Measurements from ENCODE around the gene SLC1A2. TPM values are rescaled to one million over a fixed set of nuclear protein-coding genes. Genes with fewer than 3 reads are reported as not detected.

SLC1A2 gene
- total and polyA plus RNA-seq, 3 donors from 2014 or later, result 0.74 to 7.5 (median 1.1) TPM

GRCh38 chr11:35365961-35366360 is 53.4 kb downstream of the SLC1A2 start:
- WGBS, 2 donors, result 84 to 90% methylated on average over 4 of the region's 4 CpGs
- H3K27ac ChIP-seq, result no peak overlapping the region
- DNase-seq, result no peak
- peaks cover 5% of the 10 kb centered on the region for H3K4me1 ChIP-seq
- H3K36me3 ChIP-seq (ENCODE audit: low read depth, missing control alignments), result no peaks in the 10 kb centered on the region
- no peak for TF ChIP-seq CTCF (IDR thresholded peaks at IDR 0.05)
- no peak for TF ChIP-seq POLR2A (IDR thresholded peaks at IDR 0.05)
- no peaks in the 10 kb centered on the region for H3K27me3 ChIP-seq
- no peak overlapping the region for H3K4me3 ChIP-seq
- intact Hi-C loops (cut with DNase I; ENCODE audit: low total_unique reads), result no loop called here
- no peaks in the 10 kb centered on the region for H3K9me3 ChIP-seq

GRCh38 chr11:35365395-35365794 is 54.0 kb downstream of the SLC1A2 start:
- no peak overlapping the region for H3K27ac ChIP-seq
- intact Hi-C loops (cut with DNase I; ENCODE audit: low total_unique reads), result no loop called here
- TF ChIP-seq POLR2A (IDR thresholded peaks at IDR 0.05) (no peak), CTCF (IDR thresholded peaks at IDR 0.05) (no peak)
- no peaks in the 10 kb centered on the region for H3K36me3 ChIP-seq (ENCODE audit: low read depth, missing control alignments)
- no peaks in the 10 kb centered on the region for H3K9me3 ChIP-seq
- no peak for DNase-seq
- peaks cover 5% of the 10 kb centered on the region for H3K4me1 ChIP-seq
- H3K4me3 ChIP-seq, result no peak overlapping the region
- H3K27me3 ChIP-seq, result no peaks in the 10 kb centered on the region
- 90 to 93% methylated on average over 5 of the region's 5 CpGs for WGBS, 2 donors

- intact Hi-C loops (cut with DNase I; ENCODE audit: low total_unique reads), result no loop called here
- 65 to 88% methylated on average over 2 of the region's 2 CpGs for WGBS, 2 donors
- no peak overlapping the region for H3K27ac ChIP-seq
- H3K27me3 ChIP-seq, result no peaks in the 10 kb centered on the region
- no peak overlapping the region for H3K4me3 ChIP-seq
- H3K9me3 ChIP-seq, result no peaks in the 10 kb centered on the region
- no peaks in the 10 kb centered on the region for H3K36me3 ChIP-seq (ENCODE audit: low read depth, missing control alignments)
- DNase-seq, result no peak
- TF ChIP-seq POLR2A (IDR thresholded peaks at IDR 0.05) (no peak), CTCF (IDR thresholded peaks at IDR 0.05) (no peak)
- H3K4me1 ChIP-seq, result peaks cover 12% of the 10 kb centered on the region
Observed at GRCh38 chr11:35363854-35364780, 55.2 kb downstream of the SLC1A2 start.

- no peak for DNase-seq
- H3K4me3 ChIP-seq, result no peak overlapping the region
- H3K4me1 ChIP-seq, result peaks cover 12% of the 10 kb centered on the region
Observed at GRCh38 chr11:35363246-35363801, 56.0 kb downstream of the SLC1A2 start.

More at GRCh38 chr11:35363246-35363801, 56.0 kb downstream of the SLC1A2 start:
- WGBS, 2 donors, result 50 to 66% methylated on average over 5 of the region's 5 CpGs
- Histone ChIP-seq H3K9me3 (no peaks in the 10 kb centered on the region), H3K36me3 (ENCODE audit: low read depth, missing control alignments) (no peaks in the 10 kb centered on the region), H3K27me3 (no peaks in the 10 kb centered on the region), H3K27ac (no peak overlapping the region)
- TF ChIP-seq CTCF (IDR thresholded peaks at IDR 0.05), result no peak
- no peak for TF ChIP-seq POLR2A (IDR thresholded peaks at IDR 0.05)
- intact Hi-C loops (cut with DNase I; ENCODE audit: low total_unique reads), result no loop called here
